HepG2 (cell line): ENCODE data around the gene REPIN1. TPM values are rescaled to one million over a fixed set of nuclear protein-coding genes. Genes with fewer than 3 reads are reported as not detected.

Experiments
- ATAC-seq: fragments of 200-7000 bp; cut with Tn5 transposase; 3 replicates; pipeline ENCODE4 v1.9.1; 2020; ENCODE audit warnings: mild to moderate bottlenecking, moderate library complexity
- BruUV-seq: library from RNA; stranded (reverse); fragments of 400-500 nt; replicated peaks from 2 replicates; lab custom pipeline; 2021; lab: Mats Ljungman, UMichigan
- CTCF ChIA-PET: fragments of 300-600 bp; formaldehyde crosslinking; extraction: SDS; loops from one replicate; lab custom pipeline; 2021; ENCODE audit warnings: low total read pairs, inconsistent platforms, low intra/inter-chr PET ratio; lab: Yijun Ruan, JAX
- POLR2A ChIA-PET: fragments of 350-600 bp; sonication (Branson Sonifier 250); formaldehyde crosslinking; loops from one replicate; lab custom pipeline; 2020; ENCODE audit warnings: antibody characterized with exemption, inconsistent platforms; lab: Yijun Ruan, JAX
- DNase-seq: peaks from one replicate; pipeline ENCODE4 v3.0.0-alpha.2; 2015; ENCODE audit warnings: low spot score
- FAIRE-seq: peaks from 3 replicates; lab custom pipeline; 2011; peaks lifted over from hg19 to GRCh38; lab: Jason Lieb, UNC
- H2AFZ ChIP-seq: one replicate; pipeline ENCODE4 v1.6.1; 2011; ENCODE audit warnings: low read length, inconsistent platforms
- H3K27ac ChIP-seq: fragments of 300-600 bp; 3 replicates; pipeline ENCODE4 v1.8.0; 2011; ENCODE audit warnings: mixed run types, mild to moderate bottlenecking, mixed read lengths, low read length, inconsistent platforms; ENCODE audit not compliant: insufficient read depth; ENCODE audit errors: extremely low read length
- H3K27me3 ChIP-seq, 2 experiments: fragments of 200-600 bp in 1 of 2; 2 replicates in 1 of 2; 3 replicates in 1 of 2; pipeline versions ENCODE4 v1.6.0 to v1.8.0; 2011; ENCODE audit warnings: low read length in 2 of 2, mild to moderate bottlenecking in 2 of 2, moderate library complexity in 2 of 2, inconsistent platforms in 1 of 2; ENCODE audit not compliant: insufficient read depth in 2 of 2, control insufficient read depth in 1 of 2
- H3K36me3 ChIP-seq, 2 experiments: fragments of 200-600 bp in 1 of 2; replicated peaks in 1 of 2; 2 replicates in 1 of 2; 3 replicates in 1 of 2; pipeline versions ENCODE4 v1.5.1 to v1.8.0; 2011; ENCODE audit warnings: low read length in 2 of 2, inconsistent platforms in 1 of 2; ENCODE audit not compliant: insufficient read depth in 2 of 2, control insufficient read depth in 1 of 2
- H3K4me1 ChIP-seq: 2 replicates; pipeline ENCODE4 v1.5.1; 2012; ENCODE audit warnings: low read length, inconsistent platforms; ENCODE audit not compliant: insufficient read depth
- H3K4me2 ChIP-seq: 2 replicates; pipeline ENCODE4 v1.6.0; 2011; ENCODE audit warnings: low read depth, low read length, inconsistent platforms
- H3K4me3 ChIP-seq, 3 experiments: fragments of 200-600 bp in 1 of 3; sonication (generic), shearing (Covaris generic) in 1 of 3; replicated peaks in 1 of 3; 2 replicates each; pipeline ENCODE4 v1.5.1; 2011 to 2016; ENCODE audit warnings: low read length in 3 of 3, inconsistent platforms in 2 of 3, low read depth in 2 of 3, mild to moderate bottlenecking in 2 of 3, control low read depth in 1 of 3, mixed read lengths in 1 of 3; ENCODE audit not compliant: insufficient read depth in 1 of 3
- H3K79me2 ChIP-seq: one replicate; pipeline ENCODE4 v1.6.1; 2011; ENCODE audit warnings: low read length, inconsistent platforms; ENCODE audit not compliant: insufficient read depth
- H3K9ac ChIP-seq: 2 replicates; pipeline ENCODE4 v1.6.0; 2011; ENCODE audit warnings: mild to moderate bottlenecking, low read depth, low read length, inconsistent platforms; ENCODE audit not compliant: insufficient read depth
- H3K9me3 ChIP-seq: 2 replicates; pipeline ENCODE4 v1.5.1; 2012; ENCODE audit warnings: mild to moderate bottlenecking, low read length
- H4K20me1 ChIP-seq: 2 replicates; pipeline ENCODE4 v1.6.0; 2011; ENCODE audit warnings: inconsistent platforms, mild to moderate bottlenecking, low read length, moderate library complexity; ENCODE audit not compliant: insufficient read depth
- AGO1 ChIP-seq: fragments of 200-400 bp; formaldehyde crosslinking; IDR thresholded peaks from 2 replicates; pipeline ENCODE4 v1.6.1; 2017; ENCODE audit warnings: mild to moderate bottlenecking, low read depth, low read length, moderate library complexity; ENCODE audit not compliant: poor library complexity, severe bottlenecking
- AGO2 ChIP-seq: fragments of 200-400 bp; formaldehyde crosslinking; optimal IDR thresholded peaks from 2 replicates; pipeline ENCODE3; 2017; ENCODE audit warnings: mild to moderate bottlenecking, low read depth, low read length, moderate library complexity
- PHF21A ChIP-seq: sonication (generic); formaldehyde crosslinking; IDR thresholded peaks from 2 replicates; pipeline ENCODE4 v1.5.0; 2020; ENCODE audit warnings: mild to moderate bottlenecking, missing genetic modification reagents
- PRDM4 ChIP-seq: sonication (generic); formaldehyde crosslinking; IDR thresholded peaks from 2 replicates; pipeline ENCODE4 v1.9.0; 2021; ENCODE audit warnings: missing genetic modification reagents, borderline replicate concordance
- RAD21 ChIP-seq: fragments of 450-650 bp; formaldehyde crosslinking; IDR thresholded peaks from 2 replicates; pipeline ENCODE4 v1.5.0; 2020; ENCODE audit warnings: mild to moderate bottlenecking
- RARA ChIP-seq: IDR thresholded peaks from 2 replicates; pipeline ENCODE4 v1.6.1; 2016; ENCODE audit warnings: missing genetic modification reagents, missing compliant biosample characterization
- TCF7L2 ChIP-seq: IDR thresholded peaks from 2 replicates; pipeline ENCODE4 v1.6.1; 2011; ENCODE audit warnings: mild to moderate bottlenecking, low read depth, low read length, moderate library complexity
- ZFP1 ChIP-seq: IDR thresholded peaks from 2 replicates; pipeline ENCODE4 v1.6.1; 2016
- ZMYM4 ChIP-seq: sonication (generic); formaldehyde crosslinking; IDR thresholded peaks from 2 replicates; pipeline ENCODE4 v1.8.1; 2023; ENCODE audit warnings: mild to moderate bottlenecking, missing genetic modification reagents
- ZNF280B ChIP-seq: sonication (generic); formaldehyde crosslinking; IDR thresholded peaks from 2 replicates; pipeline ENCODE4 v1.5.0; 2020; ENCODE audit warnings: missing genetic modification reagents, mild to moderate bottlenecking, borderline replicate concordance
- ZNF430 ChIP-seq: sonication (generic); formaldehyde crosslinking; IDR thresholded peaks from 2 replicates; pipeline ENCODE4 v1.9.0; 2021; ENCODE audit warnings: mild to moderate bottlenecking, missing genetic modification reagents
- ZNF780A ChIP-seq: sonication (generic); formaldehyde crosslinking; IDR thresholded peaks from 2 replicates; pipeline ENCODE4 v1.8.0; 2022; ENCODE audit warnings: mild to moderate bottlenecking, missing genetic modification reagents, moderate library complexity
- WGBS: methylation state at CpG from one replicate; pipeline ENCODE4 v1.1.6; 2017; ENCODE audit warnings: low lambda C conversion rate; 5-methylcytosine and 5-hydroxymethylcytosine counted together
- in situ Hi-C: cut with HindIII; loops from 2 replicates; pipeline ENCODE4 v1.10.0; 2017; ENCODE audit warnings: low pct_unique_long_range_greater_than_20kb; ENCODE audit not compliant: extremely low pct_ligation_motif_present
- intact Hi-C: fragments of 100-400 bp; cut with micrococcal nuclease; formaldehyde crosslinking; loops from one replicate; pipeline ENCODE4 v1.10.0; 2022; ENCODE audit not compliant: unreplicated experiment
- polyA plus RNA-seq, 8 experiments: library from polyadenylated mRNA; depleted of rRNA in 3 of 8; stranded (reverse) in 7 of 8; unstranded in 1 of 8; fragments of >200 nt; fragmentation: Illumina TruSeq in 4 of 8; extraction: Trizol in 4 of 8; gene quantifications; 2 replicates each; pipeline versions ENCODE4 v1.2.1 to v1.2.3, GENCODE V29; 2011 to 2016; ENCODE audit warnings: low read depth in 4 of 8, missing spikeins in 1 of 8, mixed read lengths in 1 of 8; ENCODE audit not compliant: insufficient read depth in 1 of 8
- total RNA-seq, 5 experiments: library from RNA; depleted of rRNA; stranded (reverse); fragments of >200 nt; fragmentation: Illumina TruSeq; extraction: Trizol; gene quantifications; 2 replicates each; pipeline ENCODE4 v1.2.3, GENCODE V29; 2016; ENCODE audit warnings: low read depth in 1 of 5

Gene REPIN1
- total and polyA plus RNA-seq, 2 of the 13 experiments (the other 11 are each of a cell fraction or from before 2014, with no cell fraction given) = 69.9 to 108 TPM

- FAIRE-seq (no peak), ATAC-seq (no peak), DNase-seq (no peak)
- WGBS = 94% methylated on average over 1 of the region's 1 CpG
- intact Hi-C loops = no loop called here
- TF ChIP-seq RARA (CRISPR knock-in tag) = no peak
- no peak for TF ChIP-seq ZFP1 (CRISPR knock-in tag)
- TF ChIP-seq ZNF780A (CRISPR knock-in tag) = no peak
- no TSS peak for BruUV-seq
- Histone ChIP-seq H3K27ac (peak overlapping the region; percentile 94), H3K27me3 (no peaks in the 10 kb centered on the region), H2AFZ (no peak overlapping the region), H3K36me3 (no peaks in the 10 kb centered on the region), H3K9ac (0 out of 2 replicates have a peak overlapping the region, but pooled peaks have one; percentile 51), H3K4me3 (peak overlapping the region in 1 of 3 experiments; percentile 56; a peak in 1 of 6 replicates), H3K4me2 (peak overlapping the region; percentile 81; the same call in 1 of the 2 replicates), H4K20me1 (peaks cover 3% of the 10 kb centered on the region; the same call in 1 of the 2 replicates), H3K79me2 (peaks cover 47% of the 10 kb centered on the region), H3K4me1 (peaks cover 86% of the 10 kb centered on the region), H3K9me3 (no peaks in the 10 kb centered on the region)
- in situ Hi-C loops = no loop called here
- ChIA-PET POLR2A (interaction anchor here (5.6 to 8.7 kb wide), 2 partner anchors 13 to 22 kb away, joined by 141 to 181 read pairs; partner anchors contain the start of gene REPIN1), CTCF (no interaction called here)
Measured at GRCh38 chr7:150381785-150382122, 13.1 kb downstream of the REPIN1 start.

- Histone ChIP-seq H3K9me3 (no peaks in the 10 kb centered on the region), H3K27ac (peak overlapping the region; percentile 94), H3K9ac (peak overlapping the region; percentile 51), H4K20me1 (peaks cover 3% of the 10 kb centered on the region; the same call in 1 of the 2 replicates), H3K4me3 (peak overlapping the region in 2 of 3 experiments; percentile 28 to 56; a peak in 3 of 6 replicates), H3K4me1 (peaks cover 86% of the 10 kb centered on the region), H3K36me3 (no peaks in the 10 kb centered on the region), H3K4me2 (peak overlapping the region; percentile 81), H2AFZ (no peak overlapping the region), H3K27me3 (no peaks in the 10 kb centered on the region), H3K79me2 (peaks cover 47% of the 10 kb centered on the region)
- ATAC-seq = no peak
- no peak for FAIRE-seq
- ChIA-PET CTCF (no interaction called here), POLR2A (interaction anchor here (1.8 to 8.7 kb wide), 3 partner anchors 14 to 40 kb away, joined by 12 to 181 read pairs (median 141); partner anchors contain the start of genes RARRES2 and REPIN1)
- in situ Hi-C loops = no loop called here
- intact Hi-C loops = no loop called here
- no peak for DNase-seq
- no TSS peak for BruUV-seq
- 57% methylated on average over 12 of the region's 20 CpGs for WGBS
- no peak for TF ChIP-seq PRDM4 (CRISPR knock-in tag)
- peak; percentile 80 for TF ChIP-seq AGO2
- peak; percentile 36; the same call in 1 of the 2 replicates for TF ChIP-seq PHF21A (CRISPR knock-in tag)
- TF ChIP-seq ZNF280B (CRISPR knock-in tag) = 0 out of 2 replicates have a peak, but pooled peaks have one; percentile 15
- no peak for TF ChIP-seq TCF7L2
- TF ChIP-seq ZNF430 (CRISPR knock-in tag) = no peak
- TF ChIP-seq ZMYM4 = peak; percentile 21; the same call in 1 of the 2 replicates
- TF ChIP-seq RAD21 (CRISPR knock-in tag) = no peak
- peak; percentile 51 for TF ChIP-seq AGO1
Measured at GRCh38 chr7:150382123-150382843, 13.7 kb downstream of the REPIN1 start.
